ENCODE results near the gene GLRA2.

Gene GLRA2

GRCh38 chrX:14729058-14729457, 199.7 kb downstream of the GLRA2 start:
- no peak overlapping the region for H3K4me3 ChIP-seq (ENCODE audit: low read depth, low read length)
- no peak for TF ChIP-seq CTCF (IDR thresholded peaks at IDR 0.05; ENCODE audit: borderline replicate concordance, insufficient read depth, low read depth, low read length)

GRCh38 chrX:14738643-14739042, 209.3 kb downstream of the GLRA2 start:
- TF ChIP-seq CTCF (IDR thresholded peaks at IDR 0.05; ENCODE audit: borderline replicate concordance, insufficient read depth, low read depth, low read length) = no peak

GRCh38 chrX:14753441-14753840, 224.1 kb downstream of the GLRA2 start:
- H3K4me3 ChIP-seq (ENCODE audit: low read depth, low read length) = no peak overlapping the region
- TF ChIP-seq CTCF (IDR thresholded peaks at IDR 0.05; ENCODE audit: borderline replicate concordance, insufficient read depth, low read depth, low read length) = no peak

More at GRCh38 chrX:14738643-14739042, 209.3 kb downstream of the GLRA2 start:
- no peak overlapping the region for H3K4me3 ChIP-seq (ENCODE audit: low read depth, low read length)

- H3K4me3 ChIP-seq (ENCODE audit: low read depth, low read length) = no peak overlapping the region
- TF ChIP-seq CTCF (IDR thresholded peaks at IDR 0.05; ENCODE audit: borderline replicate concordance, insufficient read depth, low read depth, low read length) = no peak
Observed at GRCh38 chrX:14758029-14758491, 228.7 kb downstream of the GLRA2 start.

GRCh38 chrX:14775416-14775815, 246.1 kb downstream of the GLRA2 start:
- no peak for TF ChIP-seq CTCF (IDR thresholded peaks at IDR 0.05; ENCODE audit: borderline replicate concordance, insufficient read depth, low read depth, low read length)
- H3K4me3 ChIP-seq (ENCODE audit: low read depth, low read length) = no peak overlapping the region

- no peak for TF ChIP-seq CTCF (IDR thresholded peaks at IDR 0.05; ENCODE audit: borderline replicate concordance, insufficient read depth, low read depth, low read length)
- H3K4me3 ChIP-seq (ENCODE audit: low read depth, low read length) = no peak overlapping the region
Observed at GRCh38 chrX:14776901-14777300, 247.6 kb downstream of the GLRA2 start.

- no peak overlapping the region for H3K4me3 ChIP-seq (ENCODE audit: low read depth, low read length)
- TF ChIP-seq CTCF (IDR thresholded peaks at IDR 0.05; ENCODE audit: borderline replicate concordance, insufficient read depth, low read depth, low read length) = no peak
Observed at GRCh38 chrX:14777525-14777924, 248.2 kb downstream of the GLRA2 start.
